Stimulated activated CD8-positive, alpha-beta memory T cell treated with anti-CD3 and anti-CD28 coated beads, Interleukin-4, amount 100 ng/mL, for 24 hours (primary cell): Measurements from ENCODE around the gene CKMT2.
"Not testable (repeated sequence)": the region's sequence is repeated elsewhere in the genome, so short reads cannot be mapped to it uniquely, and the experiment has no call there.

Experiments
- DNase-seq: peaks from one replicate; pipeline ENCODE4 v3.0.0-alpha.2; 2020; ENCODE audit warnings: low read depth

Gene CKMT2

DNA sequence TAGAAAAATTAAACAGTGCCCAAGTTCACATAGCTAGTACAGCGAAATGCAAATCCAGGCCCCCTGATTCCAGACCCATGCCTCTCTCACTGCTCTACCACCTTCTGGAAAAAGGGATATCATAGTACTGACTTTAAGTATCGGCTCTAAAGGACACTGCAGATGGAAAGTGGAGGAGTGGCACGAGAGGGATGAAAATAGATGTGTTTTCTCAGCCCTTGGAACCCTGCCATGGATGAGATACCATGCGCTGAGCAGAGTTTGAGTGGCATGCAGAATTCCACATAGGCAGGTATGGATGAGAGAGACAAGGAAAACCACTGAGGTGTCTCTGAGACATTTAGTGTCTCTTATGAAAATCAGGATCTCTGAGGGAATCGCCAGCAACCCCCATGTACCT is 18.8 kb downstream of the CKMT2 start:
- no peak for DNase-seq

DNA sequence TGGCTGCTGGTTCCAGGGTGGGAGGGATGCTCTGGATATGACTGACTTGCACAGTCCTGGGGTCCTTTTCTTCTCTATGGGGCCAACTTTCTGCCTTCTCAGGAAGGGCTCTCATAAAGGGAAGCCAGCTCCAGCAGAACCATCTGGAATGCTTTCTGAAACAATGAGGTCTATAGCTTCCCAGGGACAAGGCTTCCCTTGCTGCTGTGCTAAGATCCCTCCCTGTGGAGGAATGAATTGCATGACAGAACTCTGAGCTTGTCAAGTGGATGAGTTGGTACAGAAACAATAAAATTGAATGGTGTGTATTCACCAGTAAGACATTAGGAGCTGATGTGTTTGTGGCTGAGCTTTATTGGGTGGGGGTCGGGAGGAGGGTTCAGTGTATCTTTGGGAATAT is 19.8 kb downstream of the CKMT2 start:
- DNase-seq: no peak

- DNase-seq: no peak
Measured at GRCh38 chr5:81253875-81254274, 20.8 kb downstream of the CKMT2 start.

DNA sequence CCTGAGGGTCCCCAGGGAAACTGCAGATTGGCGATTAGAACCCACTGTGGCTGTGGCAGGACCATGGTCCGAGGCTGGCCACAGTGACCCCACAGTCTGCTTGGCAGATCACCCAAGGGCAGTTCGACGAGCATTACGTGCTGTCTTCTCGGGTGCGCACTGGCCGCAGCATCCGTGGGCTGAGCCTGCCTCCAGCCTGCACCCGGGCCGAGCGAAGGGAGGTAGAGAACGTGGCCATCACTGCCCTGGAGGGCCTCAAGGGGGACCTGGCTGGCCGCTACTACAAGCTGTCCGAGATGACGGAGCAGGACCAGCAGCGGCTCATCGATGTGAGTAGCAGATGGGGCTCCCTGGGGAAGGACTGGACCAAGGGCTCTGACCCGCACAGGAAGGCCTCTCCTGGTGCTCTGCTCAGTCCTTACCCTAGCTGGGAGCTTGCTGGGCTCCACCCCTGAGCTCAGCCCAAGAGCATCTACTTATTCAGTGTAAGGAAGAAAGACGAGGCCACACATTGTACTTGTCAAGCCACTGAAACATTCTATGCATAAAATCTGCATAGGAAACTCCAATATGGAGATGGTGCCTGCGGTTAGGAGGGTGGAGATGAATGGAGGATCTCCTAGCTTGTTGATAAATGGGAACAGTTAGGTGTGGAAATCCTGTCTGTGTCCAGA is 21.9 kb downstream of the CKMT2 start:
- DNase-seq: no peak

GRCh38 chr5:81256766-81257165 is 23.6 kb downstream of the CKMT2 start:
- no peak for DNase-seq

DNA sequence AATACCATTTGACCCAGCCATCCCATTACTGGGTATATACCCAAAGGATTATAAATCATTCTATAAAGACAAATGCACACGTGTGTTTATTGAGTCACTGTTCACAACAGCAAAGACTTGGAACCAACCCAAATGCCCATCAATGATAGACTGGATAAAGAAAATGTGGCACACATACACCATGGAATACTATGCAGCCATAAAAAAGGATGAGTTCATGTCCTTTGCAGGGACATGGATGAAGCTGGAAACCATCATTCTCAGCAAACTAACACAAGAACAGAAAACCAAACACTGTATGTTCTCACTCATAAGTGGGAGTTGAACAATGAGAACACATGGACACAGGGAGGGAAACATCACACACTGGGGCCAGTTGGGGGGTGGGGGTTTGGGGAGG is 29.7 kb downstream of the CKMT2 start:
- DNase-seq: not testable (repeated sequence)

DNA sequence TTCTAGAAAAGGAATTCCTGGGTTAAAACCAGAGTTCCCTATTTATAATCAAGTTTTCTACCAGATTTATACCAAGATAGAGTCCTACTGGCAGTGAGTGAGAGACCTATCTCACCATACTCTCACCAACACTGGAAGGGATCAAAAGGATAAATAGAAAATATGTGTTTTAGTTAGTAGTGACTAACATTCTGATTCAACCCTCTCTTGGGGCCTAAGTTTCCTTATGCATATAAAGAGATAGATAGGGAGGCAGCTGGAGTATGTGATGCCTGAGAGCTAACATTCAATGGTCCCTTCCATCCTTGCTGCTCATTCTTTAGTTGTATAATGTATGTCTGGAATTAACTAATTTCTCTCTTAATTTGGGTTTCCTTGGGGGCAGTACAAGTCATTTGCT is 32.0 kb downstream of the CKMT2 start:
- DNase-seq: no peak

- no peak for DNase-seq
Measured at GRCh38 chr5:81268521-81269196, 35.5 kb downstream of the CKMT2 start.

- DNase-seq: no peak
Measured at GRCh38 chr5:81269751-81270393, 36.8 kb downstream of the CKMT2 start.

- DNase-seq: not testable (repeated sequence)
Measured at GRCh38 chr5:81270394-81271027, 37.4 kb downstream of the CKMT2 start.

DNA sequence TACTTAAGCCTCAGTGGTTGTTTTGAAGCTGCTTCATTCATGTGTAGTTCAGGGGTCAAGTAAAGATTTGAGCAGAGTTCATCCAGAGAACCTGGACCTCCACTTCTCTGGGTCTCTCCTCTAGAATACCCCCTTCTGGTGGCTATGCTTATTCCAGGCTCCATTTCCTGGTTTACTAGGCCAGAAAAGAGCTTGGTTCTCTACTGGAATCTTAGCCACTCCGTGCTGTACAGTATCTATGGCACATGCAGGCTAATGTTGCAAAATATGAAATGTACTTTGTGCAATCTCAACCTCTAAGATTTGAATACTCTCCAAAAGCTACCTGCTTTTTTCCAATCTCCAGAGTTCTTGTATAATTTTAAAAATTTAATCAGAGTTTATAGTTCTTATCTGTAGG is 50.9 kb downstream of the CKMT2 start:
- no peak for DNase-seq

GRCh38 chr5:81286059-81286617 is 53.0 kb downstream of the CKMT2 start:
- no peak for DNase-seq

GRCh38 chr5:81288021-81288433 is 54.9 kb downstream of the CKMT2 start:
- DNase-seq: no peak

- no peak for DNase-seq
Measured at GRCh38 chr5:81290146-81290545, 57.0 kb downstream of the CKMT2 start.

GRCh38 chr5:81292130-81292529 is 59.0 kb downstream of the CKMT2 start:
- DNase-seq: no peak

- DNase-seq: not testable (repeated sequence)
Measured at GRCh38 chr5:81294021-81294420, 60.9 kb downstream of the CKMT2 start.

GRCh38 chr5:81297531-81297930 is 64.4 kb downstream of the CKMT2 start:
- no peak for DNase-seq

DNA sequence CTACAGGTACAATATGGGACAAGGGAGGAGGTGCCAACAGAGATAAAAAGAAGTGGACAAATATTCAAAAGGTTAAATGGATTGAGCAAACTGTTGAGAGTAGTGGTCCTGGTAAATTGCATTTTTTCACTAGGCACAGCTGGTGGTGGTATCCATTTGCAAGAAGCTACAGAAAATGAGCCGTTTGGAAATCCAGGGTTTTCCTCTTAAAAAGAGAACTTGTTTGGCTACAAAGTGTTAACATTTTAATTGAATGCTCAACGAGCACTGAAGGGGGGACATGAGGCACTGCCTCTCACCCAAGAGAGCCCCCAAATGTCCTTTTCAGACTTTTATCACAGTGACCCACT is 67.8 kb downstream of the CKMT2 start:
- no peak for DNase-seq

GRCh38 chr5:81301271-81302015 is 68.3 kb downstream of the CKMT2 start, which contains the start of gene ZCCHC9:
Gene ZCCHC9, plus strand, starts transcription at chr5:81301587. Its CDS starts 3,171 bp downstream, at chr5:81304758.
- DNase-seq: peak; percentile 87

- DNase-seq: no peak
Measured at GRCh38 chr5:81302596-81302995, 69.5 kb downstream of the CKMT2 start.

- no peak for DNase-seq
Measured at GRCh38 chr5:81303563-81303962, 70.4 kb downstream of the CKMT2 start.

DNA sequence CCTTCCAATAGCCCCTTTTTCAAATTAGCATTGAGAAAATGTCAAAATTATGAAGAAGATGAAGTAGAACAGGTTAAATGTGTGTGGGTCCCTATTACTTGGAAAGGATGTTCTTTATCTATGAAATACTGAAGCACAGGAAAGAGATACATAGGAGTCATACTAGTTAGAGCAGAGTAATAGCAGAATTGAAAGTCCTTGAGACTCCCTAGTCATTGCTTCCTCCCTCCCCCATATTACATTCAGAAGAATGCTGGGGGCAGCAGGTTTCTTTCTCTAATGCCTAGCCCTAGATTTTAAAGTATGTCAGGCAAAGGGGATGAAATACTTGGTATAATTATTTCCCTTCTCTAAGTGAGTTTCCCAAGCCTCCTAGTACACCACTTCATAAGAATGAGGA is 72.7 kb downstream of the CKMT2 start:
- no peak for DNase-seq
